ENCODE results near the gene VWCE.
"Not testable (repeated sequence)": the region's sequence is repeated elsewhere in the genome, so short reads cannot be mapped to it uniquely, and the experiment has no call there.

DNA sequence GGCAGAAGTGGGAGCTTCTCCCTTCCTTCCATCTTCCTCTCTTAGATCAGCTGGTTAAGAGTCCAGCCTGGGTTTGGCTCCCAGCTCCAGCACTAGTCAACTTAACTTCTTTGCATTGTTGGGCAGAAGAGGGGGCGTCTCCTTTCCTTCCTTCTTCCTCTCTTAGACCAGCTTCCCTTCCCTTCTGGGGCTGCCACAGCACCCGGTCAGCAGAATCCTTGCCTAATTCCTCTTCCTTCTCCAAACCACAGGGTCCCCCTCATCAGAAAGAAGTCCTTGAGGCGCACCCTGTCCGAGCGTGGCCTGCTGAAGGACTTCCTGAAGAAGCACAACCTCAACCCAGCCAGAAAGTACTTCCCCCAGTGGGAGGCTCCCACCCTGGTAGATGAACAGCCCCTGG lies 72.4 kb downstream of the VWCE start:
- not testable (repeated sequence) for TF ChIP-seq POLR2A (IDR thresholded peaks at IDR 0.05)
- TF ChIP-seq, protein P1, sequence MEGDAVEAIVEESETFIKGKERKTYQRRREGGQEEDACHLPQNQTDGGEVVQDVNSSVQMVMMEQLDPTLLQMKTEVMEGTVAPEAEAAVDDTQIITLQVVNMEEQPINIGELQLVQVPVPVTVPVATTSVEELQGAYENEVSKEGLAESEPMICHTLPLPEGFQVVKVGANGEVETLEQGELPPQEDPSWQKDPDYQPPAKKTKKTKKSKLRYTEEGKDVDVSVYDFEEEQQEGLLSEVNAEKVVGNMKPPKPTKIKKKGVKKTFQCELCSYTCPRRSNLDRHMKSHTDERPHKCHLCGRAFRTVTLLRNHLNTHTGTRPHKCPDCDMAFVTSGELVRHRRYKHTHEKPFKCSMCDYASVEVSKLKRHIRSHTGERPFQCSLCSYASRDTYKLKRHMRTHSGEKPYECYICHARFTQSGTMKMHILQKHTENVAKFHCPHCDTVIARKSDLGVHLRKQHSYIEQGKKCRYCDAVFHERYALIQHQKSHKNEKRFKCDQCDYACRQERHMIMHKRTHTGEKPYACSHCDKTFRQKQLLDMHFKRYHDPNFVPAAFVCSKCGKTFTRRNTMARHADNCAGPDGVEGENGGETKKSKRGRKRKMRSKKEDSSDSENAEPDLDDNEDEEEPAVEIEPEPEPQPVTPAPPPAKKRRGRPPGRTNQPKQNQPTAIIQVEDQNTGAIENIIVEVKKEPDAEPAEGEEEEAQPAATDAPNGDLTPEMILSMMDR (IDR thresholded peaks at IDR 0.05), result not testable (repeated sequence)

Data from right lobe of liver (tissue), 4 donors.